ENCODE results near the gene ARHGAP19.

ARHGAP19 gene

GRCh38 chr10:97190450-97190849, 102.0 kb downstream of the ARHGAP19 start:
- DNase-seq: no peak

DNA sequence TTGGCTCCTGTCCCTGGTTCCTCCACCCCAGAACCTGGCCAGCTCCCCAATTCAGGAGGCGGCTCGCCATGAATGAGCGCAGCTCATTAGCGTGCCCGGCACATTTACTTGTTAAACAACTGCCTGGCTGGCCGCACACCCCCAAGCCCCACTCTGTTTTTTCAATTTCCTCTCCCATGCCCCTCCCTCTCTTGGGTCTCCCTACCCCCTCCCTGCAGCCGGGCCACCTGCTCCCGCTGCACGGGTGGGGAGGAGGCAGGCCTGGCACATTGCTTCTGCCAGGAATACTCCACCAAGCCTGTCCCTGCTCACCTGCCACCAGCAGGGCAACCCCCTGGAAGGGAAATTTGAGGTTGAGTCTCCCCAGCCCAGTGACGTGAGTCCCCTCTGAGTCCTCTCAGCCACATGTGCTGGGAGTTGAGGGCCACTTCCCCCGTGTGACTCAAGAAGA, 104.2 kb downstream of the ARHGAP19 start:
- DNase-seq: no peak

DNA sequence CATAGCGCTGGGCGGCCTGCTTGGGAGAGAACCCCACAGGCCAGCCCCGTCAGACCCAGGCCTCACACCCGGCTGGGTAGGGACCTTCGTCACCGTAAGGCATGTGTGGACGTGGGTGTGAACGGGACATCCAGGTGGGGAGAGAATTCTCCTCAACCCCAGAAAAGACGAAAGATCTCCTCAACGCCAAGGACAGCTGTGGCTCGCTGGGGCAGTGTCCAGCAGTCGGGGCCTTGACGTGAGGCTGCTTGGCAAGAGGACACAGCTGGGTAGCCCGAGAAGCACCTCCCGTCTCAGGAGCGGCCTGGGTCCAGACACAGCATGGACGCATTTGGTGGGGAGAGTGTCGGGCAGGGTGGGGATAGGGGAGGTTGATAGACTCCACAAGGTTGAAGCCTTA, 105.5 kb downstream of the ARHGAP19 start:
- DNase-seq: no peak

GRCh38 chr10:97185326-97186058, 106.9 kb downstream of the ARHGAP19 start, which contains the start of gene SLIT1:
TSS of gene SLIT1 (minus strand) at chr10:97185959. CDS start at chr10:97185674, 285 bp downstream.
- DNase-seq: no peak

DNA sequence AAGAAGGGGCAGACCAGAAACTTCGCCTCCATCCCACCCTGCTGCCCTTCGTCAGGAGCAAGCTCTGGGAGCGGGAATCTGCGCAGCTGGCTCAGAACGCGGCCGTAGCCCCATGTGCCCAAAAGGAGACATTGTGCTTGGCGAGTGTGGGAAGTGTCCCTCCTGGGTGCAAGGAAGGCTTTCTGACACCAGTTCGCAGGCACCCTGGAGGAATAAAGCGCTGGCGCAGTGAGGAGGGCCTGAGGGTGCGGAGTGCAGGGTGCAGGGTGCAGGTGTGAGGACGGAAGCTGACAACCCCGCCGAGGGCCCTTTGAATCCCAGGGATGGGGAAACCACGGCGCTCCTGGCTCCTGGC, 107.5 kb downstream of the ARHGAP19 start:
- no peak for DNase-seq

DNA sequence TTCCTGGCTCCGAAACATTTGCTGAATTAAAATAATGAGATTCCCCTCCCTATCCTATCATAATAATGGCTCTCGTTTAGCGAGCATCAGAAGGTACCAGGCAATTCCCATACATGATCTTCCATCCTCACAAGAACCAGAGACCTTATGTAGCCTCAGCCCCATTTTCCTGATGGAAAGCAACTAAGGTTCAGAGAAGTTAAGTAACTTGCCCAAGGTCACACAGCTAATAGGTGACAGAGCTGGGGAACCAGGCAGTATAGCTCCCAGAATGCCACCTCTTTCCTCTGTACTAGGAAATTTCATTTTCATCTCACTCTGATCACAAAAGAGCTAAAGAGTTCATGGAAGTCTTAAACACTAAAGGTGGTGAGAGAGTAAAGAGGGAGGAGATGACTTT, 109.1 kb downstream of the ARHGAP19 start:
- no peak for DNase-seq

DNA sequence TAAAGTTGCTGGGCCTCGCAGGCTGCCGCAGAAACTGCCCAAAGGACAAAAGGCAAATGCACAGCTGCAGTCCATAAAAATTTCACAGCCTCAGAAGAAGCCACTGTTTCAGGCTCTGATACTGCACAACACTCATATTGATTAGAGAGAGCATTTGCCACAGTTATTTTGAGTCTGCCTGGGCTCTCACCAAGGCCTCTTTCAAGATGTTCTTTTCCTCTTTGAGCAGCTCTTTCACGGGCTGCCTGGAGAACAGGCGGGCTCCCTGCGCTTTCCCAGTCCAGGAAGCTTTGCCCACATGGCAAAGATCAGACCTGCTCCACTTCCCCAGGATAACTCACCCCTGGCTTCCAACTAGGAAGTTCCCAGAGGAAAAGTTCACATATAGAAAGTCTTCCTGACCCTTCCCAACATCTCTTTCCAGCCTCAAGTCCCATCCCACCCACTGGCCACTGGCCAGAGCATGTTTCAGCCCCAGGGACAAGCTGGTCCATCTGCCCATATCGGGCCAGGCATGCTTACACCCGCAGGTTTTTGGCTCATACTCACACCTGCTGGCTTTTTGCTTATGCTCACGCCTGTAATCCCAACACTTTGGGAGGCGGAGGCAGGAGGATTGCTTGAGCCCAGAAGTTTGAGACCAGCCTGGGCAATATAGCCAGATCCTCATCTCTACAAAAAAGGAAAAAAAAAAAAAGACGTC, 110.0 kb downstream of the ARHGAP19 start:
- DNase-seq: no peak

GRCh38 chr10:97180986-97181385, 111.5 kb downstream of the ARHGAP19 start:
- DNase-seq: no peak

GRCh38 chr10:97180363-97180755, 112.1 kb downstream of the ARHGAP19 start:
- DNase-seq: no peak

DNA sequence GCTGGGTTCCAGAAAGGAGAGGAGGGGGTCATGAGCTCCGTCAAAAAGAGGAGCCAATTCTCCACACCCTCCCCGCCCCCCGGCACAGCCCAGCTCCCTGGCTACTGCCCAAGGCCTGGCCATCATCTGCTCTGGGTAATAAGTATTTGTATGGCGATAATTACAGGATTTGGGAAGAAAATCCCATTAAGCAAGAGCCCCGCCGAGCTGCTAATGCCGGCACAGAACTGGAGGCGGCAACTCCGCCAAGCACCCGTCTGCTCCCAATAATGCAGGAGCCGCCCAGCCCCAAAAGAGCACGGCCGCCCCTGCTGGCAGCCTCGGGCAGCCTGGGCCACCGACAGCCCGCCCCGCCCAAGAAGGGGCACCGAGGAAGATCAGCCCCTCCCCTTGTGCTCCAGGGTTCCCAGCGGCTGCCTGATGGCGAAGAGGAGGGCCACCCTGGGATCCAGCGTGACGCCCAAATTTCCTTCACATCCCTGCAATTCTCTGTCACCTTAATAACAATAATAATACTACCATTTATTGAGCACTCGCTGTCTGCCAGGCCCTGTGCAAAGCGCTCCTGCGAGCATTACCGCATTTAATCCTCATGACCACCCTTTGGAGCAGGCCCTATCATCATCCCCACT, 112.6 kb downstream of the ARHGAP19 start:
- DNase-seq: no peak

DNA sequence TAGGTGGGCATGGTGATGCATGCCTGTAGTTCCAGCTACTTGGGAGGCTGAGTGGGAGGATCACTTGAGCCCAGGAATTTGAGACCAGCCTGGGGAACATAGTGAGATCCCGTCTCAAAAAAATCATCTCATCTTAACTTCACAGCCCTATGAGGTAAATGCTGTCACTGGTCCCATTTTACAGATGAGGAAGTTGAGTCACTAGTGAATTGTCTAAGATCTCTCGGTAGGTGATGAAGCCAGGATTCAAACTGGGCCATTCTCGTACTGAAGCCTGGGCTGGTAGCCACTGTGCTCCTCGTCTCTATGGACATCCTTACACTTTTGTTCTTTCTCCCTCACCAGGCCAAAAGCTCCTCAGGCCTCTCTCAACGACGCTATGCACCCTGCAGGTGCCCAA, 113.1 kb downstream of the ARHGAP19 start:
- DNase-seq: no peak

- DNase-seq: no peak
These were observed 114.4 kb downstream of the ARHGAP19 start for GRCh38 chr10:97178074-97178473.

DNA sequence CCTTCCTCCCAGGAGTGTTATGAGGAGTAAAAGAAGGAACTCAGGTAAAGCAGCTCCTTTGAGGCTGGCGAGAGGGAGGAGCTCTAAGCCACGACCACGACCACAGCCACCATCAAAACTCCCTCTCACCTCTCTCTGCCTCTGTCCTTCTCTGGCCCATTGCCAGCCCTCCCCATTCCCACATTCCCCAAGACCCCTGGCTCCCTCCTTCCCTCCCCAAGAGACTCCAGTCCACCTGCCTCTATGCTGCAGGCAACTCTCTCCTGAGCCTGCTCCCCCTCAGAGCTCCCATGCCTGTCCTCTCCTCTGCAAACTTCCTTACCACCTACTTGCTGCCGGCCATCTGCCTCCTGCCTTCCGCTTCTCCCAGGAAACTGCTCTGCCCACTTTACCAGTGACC, 116.2 kb downstream of the ARHGAP19 start:
- no peak for DNase-seq

GRCh38 chr10:97175586-97175985, 116.9 kb downstream of the ARHGAP19 start:
- no peak for DNase-seq

GRCh38 chr10:97174941-97175340, 117.5 kb downstream of the ARHGAP19 start:
- no peak for DNase-seq

GRCh38 chr10:97174276-97174775, 118.1 kb downstream of the ARHGAP19 start:
- DNase-seq: no peak

DNA sequence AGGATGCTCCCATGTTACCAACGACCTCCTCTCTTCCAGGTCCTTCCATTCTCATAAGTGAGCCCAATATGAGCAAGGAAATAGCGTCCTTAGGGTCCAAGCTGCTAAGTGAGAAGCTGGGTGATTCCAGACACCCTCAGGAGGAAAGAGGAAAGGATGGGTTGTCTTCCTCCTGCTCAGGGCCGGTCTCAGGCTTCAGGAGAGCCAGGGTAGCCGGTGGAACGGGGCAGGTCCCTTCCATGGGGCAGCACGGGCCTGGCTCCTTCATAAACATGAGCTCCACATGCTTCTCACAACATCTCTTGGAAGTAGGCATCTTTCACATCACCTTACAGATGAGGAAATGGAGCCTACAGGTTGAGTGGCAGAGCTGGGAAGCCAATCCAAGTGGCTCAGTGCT, 119.4 kb downstream of the ARHGAP19 start:
- DNase-seq: no peak

All from CD4-positive, alpha-beta T cell treated with Interleukin-17A for 4 hours (primary cell).